NCI-H2227 (cell line): ENCODE measurements around the gene REP15.
"Not testable (repeated sequence)": the region's sequence is repeated elsewhere in the genome, so short reads cannot be mapped to it uniquely, and the experiment has no call there.

ENCODE experiments used
- DNase-seq: peaks from one replicate; lab custom pipeline; 2025; ENCODE audit not compliant: unreplicated experiment; lab: John Stamatoyannopoulos, UW

The REP15 gene, protein sequence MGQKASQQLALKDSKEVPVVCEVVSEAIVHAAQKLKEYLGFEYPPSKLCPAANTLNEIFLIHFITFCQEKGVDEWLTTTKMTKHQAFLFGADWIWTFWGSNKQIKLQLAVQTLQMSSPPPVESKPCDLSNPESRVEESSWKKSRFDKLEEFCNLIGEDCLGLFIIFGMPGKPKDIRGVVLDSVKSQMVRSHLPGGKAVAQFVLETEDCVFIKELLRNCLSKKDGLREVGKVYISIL

DNA sequence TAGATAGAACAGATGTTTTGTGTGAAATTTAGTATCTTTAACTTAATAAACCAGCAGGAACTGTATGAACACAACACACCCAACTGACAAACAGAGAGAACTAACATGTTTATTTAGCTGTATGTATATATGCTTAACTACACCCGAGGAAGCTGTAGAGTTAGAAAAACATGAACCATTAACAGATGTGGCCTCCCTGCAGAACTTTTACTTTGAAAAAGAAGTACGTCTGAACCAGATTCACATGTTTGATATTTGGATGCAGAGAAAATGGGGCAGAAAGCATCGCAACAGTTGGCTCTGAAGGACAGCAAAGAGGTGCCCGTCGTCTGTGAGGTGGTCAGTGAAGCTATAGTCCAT is at the start of gene REP15:
Gene REP15, plus strand, starts transcription at position 155 of the 360 bp plus-strand sequence. Its CDS starts 116 bp downstream, at position 271.
- DNase-seq = no peak

DNA sequence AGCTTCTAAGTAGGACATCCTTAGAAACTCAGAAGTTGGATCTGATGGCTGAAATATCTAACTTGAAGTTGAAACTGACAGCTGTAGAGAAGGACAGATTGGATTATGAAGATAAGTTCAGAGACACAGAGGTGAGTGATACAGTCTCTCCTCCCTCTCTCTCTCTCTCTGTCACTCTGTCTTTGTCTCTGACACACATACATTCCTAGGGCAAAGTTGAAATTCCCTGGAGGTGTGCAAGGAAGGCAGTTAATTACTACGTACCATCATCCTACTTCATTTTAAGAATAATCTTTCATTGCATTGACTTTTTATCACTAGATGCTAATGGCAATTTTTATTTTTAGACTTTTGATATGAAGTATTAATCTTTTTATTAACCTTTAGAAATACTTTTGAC is 46.2 kb upstream of the REP15 start:
- DNase-seq = no peak

DNA sequence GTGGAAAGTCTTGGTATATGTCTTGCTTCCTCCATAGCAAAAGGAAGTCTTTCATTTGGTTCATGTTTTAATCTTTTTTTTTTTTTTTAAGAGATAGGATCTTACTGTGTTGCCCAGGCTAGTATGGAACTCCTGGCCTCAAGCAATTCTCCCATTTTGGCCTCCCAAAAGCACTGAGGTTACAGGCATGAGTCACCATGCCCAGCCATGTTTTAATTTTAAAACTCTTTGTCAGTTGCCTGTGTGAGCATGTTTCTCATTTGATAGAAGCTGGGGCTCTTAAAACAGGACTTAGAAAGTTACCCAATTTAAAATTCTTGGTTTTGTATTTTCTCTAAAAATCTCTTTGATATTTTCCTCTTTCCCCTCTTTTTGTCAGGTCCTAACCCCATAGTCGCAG is 45.0 kb upstream of the REP15 start:
- no peak for DNase-seq

DNA sequence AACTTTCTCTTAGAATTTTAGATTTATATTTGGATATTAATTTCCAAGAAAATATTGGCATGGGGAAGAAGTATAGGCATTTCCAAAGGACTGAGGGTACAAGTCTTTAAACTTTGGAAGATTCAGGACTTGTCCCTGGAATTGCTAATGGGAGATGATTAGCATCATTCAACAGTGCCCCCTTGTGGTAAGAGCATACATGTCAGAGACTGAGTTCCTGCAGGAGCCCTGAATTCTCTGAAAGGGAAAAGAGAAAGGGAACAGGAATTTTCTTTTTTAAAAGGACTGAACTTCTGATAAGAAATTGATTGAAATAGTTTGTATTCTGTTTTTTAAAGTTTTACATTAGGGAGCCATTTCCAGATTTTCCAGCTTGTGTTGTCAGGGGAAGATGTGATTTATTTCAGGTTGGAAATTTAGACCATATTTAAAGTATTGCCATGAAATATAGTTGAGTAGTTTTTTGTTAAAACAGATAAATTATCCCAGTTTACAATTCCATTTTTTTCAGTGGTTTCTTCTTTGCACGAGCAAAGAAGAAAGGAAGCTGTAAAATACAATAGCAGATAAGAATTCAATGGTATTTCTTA is 44.0 kb upstream of the REP15 start:
- peak; percentile 60 for DNase-seq

DNA sequence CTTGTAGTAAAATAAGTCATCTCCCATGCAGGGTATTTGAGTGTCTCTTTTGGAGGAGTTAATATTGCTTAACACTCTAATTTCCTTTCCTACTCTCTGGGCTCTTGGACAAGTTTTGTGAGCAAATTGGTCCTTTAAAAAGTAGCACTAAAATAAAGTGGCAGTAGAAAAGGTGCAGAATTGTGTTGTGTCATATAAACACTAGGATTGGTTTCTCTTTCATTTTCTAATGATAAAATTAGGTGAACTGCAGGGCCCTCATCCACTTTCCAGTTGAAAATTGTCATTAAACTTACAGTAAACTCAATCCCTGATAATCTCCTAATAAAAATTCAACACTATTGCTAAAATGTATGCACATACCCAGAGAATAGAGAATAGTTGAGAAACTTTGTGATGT is 42.6 kb upstream of the REP15 start:
- DNase-seq = no peak

DNA sequence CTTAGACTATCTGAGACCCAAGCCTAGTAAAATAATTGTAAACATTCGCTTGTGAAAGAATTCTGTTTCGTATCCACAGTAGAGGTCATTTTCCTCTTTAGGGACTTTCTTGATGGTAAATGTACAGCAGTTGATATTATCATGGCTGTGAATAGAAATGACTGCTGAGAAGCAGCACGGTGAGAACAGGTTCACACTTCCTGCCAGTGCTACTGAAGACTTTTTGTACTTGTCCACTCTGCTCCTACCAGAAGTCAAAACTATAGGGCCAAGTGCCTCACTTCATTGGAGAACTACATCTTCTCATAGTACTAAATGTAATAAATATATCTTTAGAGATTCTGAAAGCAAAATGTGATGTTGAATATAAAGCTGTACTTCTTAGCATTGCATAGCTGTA is 40.8 kb upstream of the REP15 start:
- not testable (repeated sequence) for DNase-seq

DNA sequence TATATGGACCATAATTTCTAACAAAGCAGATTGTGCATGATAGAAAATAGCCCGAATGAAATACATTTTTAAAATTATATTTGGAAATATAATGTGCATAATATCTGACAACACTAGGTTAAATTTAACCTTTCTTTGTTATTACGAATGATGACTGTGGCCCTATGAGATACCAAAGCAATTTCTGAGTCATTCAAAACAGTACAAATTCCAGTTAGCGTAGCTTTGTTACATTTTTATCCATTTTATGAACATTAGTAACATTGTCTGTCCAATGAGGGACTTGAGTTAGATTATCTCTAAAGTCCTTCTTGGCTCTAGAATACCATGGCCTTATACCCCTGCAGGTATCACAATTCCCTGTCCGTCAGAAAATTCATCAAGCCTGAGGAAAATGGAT is 39.0 kb upstream of the REP15 start:
- DNase-seq = no peak

DNA sequence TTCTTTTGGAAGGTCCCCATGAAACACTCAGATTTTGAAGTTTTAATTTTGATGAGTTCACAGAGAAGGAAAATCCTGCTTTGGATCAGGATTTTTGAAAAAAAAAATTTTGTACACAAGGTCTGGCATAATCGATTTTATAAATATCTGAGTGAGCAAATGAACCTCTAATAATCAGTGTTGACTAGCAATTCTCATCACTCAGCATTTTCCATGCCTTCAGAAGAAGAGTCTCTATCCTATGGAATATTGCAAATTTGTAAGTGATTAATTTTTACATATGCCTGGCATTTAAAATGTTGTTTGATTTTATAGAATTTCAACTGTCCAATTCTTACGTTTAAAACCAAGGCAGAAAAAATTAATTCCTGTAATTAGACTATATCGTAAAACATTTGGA is 30.5 kb upstream of the REP15 start:
- DNase-seq = no peak

DNA sequence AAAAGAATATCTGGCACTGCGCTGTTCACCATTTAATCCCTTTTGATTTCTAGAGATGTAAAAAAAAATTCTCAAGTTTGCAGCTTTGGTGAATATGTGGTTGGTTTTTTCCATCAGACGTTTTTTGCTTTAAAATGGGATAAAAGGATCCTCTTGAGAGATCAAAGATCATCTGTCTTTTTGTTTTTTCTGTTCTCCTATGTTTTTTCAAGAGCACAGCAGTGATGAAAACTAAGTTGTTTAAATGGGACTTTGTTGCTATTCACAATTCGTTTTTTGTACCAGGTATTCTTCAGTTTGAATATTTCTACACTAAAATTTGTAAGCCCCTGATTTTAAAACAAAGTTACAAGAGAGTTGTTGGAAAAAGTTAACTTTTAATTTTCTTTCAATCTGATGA is 29.7 kb upstream of the REP15 start:
- DNase-seq = no peak

DNA sequence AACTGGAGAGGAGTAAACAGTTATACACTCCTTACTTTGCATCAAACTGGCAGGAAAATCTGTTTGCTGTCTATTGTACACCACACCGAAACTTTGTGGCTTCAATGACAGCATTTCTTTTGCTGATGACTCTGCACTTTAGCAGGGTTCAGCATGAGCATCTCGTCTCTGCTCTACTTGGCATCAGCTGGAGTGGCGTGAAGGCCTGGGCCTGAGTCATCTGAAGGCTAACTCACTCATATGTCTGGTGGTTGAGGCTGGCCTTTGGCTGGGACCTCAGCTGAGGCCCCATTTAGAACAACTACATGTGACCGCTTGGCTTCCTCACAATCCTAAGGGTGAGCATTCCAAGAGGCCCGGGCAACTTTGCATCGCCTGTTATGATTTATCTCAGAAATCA is 28.7 kb upstream of the REP15 start:
- no peak for DNase-seq

DNA sequence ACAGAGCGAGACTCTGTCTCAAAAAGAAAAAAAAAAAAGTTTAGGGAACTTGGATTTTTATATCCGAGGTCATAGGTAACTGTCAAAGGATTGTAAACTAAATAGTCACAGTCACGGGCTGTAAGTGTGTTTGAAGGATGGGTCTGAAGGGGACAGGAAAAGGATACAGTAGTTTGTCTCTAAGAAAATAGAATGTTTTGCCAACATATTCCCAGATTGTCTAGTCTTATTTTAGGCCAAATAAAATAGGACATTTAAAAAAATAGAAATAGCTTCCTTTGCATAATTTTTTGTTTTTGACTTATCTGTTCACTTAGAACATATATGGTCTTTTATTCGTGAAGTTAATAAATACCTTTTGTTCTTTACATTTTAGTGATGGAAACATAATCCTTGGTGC is 24.2 kb upstream of the REP15 start:
- DNase-seq = no peak

DNA sequence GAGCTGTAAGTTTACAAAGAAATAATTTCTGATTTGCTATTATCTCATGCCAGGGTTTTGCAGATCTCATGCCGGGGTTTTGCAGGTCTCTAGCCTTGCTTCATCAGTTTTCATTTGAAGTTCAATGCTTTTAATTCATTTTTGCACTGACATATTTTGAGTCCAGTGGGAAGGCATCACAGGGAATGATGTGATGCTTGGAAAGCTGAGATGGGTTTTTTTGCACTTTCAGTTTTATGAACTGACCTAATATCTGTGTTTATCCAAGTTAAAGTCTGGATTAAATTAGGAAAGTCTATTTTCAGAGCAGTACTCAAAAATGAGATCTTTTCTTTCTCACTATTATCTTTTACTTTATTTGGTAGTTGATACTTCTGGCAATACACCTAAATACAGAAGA is 23.6 kb upstream of the REP15 start:
- DNase-seq = no peak

DNA sequence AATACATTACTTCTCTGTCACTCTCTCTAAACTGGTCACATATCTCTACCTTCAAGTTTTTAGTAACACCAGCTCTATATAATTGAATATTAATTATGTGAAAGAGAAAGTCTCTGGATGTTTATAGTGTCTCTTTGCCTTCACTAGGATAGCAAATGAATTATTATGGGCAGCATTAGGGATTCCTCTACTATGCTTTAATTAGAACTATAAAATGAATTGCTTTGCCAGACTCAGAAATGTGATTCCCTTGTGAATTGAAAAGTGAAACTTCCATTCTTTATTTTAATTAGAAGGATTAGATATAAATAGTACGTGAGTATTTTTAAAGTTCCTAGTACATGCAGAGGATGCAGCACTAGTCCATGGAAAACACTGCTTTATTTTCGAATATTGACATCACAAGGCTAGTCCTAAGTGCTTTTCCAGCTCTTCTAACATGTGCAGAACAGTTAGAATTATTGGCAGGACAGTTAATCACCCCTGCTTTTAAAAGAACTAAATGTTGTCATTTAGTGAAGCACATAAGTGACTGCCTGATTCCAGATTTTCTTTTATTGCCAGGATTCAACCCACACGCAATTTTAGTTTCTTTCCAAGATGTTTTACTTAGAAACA is 23.0 kb upstream of the REP15 start:
- no peak for DNase-seq

DNA sequence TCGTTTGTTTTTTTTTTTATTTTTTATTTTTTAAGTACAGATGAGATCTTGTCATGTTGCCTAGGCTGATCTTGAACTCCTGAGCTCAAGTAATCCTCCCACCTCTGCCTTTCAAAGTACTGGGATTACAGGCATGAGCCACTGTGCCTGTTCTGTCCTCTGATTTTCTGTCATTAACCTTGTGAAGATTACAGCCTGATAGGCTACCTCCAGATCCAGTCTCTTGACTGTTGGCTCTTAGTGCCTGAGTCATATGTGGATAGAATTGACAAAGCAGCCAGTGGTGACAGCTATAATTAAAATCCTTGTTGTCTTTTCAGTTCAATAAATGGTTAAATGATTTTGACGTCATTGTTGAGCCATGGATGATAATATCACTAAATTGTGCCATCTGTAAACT is 21.3 kb upstream of the REP15 start:
- DNase-seq = no peak

DNA sequence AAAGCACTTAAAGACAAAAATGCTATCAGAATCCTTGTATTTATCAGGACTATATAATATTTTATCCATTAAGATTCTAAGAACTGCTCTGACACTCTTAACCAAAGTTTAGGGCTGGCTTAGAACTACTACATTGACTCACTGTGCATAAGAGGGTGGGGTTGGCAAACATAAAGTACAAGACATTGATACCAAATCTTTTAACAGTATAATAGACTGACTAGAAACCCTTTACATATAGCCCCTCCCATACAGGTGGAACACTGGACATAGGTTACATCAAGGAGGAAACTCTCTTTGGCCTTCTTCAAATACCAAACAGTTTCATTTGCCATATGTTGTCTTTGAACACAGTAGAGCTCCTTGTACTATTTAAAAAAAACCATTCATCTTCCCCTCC is 15.6 kb upstream of the REP15 start:
- DNase-seq = no peak

DNA sequence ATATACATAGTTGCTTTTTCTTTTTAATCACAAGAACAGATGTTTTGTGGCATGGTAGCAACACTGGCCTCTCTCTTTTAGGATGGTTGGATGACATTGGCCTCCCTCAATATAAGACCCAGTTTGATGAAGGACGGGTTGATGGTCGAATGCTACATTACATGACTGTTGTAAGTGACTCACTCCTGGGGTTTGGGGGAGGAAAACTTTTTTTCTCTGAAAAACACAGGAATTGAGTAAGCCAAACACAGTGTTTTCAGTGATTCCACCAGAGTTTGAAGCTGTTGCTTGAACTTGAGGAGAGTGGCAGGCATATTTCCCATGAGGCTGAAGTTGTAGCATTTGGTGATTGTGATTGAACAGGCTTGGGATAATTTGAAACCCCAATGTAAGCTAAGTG is 13.7 kb upstream of the REP15 start:
- DNase-seq = no peak

DNA sequence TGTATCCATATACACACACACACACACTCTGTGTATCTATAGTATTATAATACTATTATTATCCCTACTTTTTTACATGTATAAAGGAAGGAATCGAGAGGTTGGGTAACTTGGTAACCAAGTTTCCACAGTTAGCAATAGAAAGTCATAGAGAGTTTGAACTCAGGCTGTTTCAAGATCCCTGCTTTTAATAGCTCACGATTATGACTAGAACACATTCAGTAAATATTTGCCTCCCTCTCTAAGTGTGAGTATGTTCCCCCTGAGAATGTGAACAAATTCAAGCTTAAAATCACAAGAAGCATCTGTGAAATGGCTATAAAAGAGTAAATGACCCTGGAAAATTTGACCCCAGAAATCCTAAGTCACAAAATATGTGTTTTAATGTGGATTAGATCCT is 11.0 kb upstream of the REP15 start:
- DNase-seq = no peak

DNA sequence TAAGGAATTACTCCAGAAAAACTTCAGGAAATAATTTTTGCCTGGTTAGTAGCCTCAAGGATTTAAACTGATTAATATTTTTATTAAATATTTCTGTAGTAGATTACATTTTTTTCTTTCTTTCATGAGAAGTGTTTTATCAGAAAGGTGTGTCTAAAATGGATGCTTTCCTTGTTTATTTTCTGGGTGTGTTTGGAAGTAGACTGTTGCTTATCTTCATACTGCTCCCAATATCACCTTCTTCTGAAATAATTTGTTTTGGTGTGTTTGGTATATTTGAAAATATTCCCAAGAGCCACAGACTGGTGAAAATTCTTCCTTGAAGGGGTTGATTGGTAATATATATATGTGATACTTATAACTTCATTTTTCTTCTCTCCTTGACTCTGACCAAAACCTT is 10.1 kb upstream of the REP15 start:
- DNase-seq = no peak

DNA sequence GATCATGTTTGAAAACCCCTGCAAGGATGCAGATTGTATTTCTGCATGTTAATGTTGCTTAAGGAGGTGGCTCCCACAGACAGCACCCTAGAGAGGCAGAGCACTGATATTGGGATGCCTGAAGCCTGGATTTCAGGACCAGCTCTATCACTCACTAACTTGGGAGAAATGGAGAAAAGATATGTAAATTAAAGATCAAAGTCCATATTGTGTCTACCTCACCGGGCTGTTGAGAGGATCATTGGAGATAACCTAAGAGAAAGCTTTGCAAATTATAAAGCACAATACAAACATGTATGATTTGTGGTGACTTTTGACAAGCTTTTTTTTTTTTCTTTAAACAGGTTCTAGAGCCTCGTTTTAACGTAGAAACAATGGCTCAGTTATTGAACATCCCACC is 7.6 kb upstream of the REP15 start:
- no peak for DNase-seq

DNA sequence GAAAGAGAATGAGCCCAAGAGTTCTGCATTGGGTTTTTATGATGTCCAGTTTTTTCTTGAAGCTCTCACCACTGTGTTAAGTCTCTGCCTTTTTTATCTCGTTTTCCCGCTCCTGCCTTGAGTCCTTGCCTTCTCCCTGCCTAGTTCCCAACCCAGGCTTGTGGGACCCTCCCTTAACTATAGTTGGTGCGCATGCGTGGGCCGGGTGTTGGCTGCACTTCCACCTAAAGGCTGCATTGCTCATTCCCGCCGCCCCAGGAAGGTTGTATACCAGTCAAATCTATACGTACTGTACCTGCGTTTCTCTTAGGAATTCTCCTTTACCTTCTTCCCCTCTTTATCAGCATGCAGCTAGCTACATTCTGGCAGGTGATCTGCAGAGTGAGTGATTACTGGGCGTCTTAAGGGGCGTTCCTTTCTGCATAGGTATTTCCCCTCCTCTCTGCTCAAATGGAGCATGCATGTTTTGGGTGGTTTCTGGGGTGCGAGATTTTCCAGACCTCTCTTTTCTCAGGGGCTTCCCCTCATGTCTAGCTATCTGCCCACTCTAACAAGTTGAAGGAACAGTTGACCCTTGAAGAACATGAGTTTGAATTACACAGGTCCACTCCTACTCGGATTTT is 6.6 kb upstream of the REP15 start:
- no peak for DNase-seq

DNA sequence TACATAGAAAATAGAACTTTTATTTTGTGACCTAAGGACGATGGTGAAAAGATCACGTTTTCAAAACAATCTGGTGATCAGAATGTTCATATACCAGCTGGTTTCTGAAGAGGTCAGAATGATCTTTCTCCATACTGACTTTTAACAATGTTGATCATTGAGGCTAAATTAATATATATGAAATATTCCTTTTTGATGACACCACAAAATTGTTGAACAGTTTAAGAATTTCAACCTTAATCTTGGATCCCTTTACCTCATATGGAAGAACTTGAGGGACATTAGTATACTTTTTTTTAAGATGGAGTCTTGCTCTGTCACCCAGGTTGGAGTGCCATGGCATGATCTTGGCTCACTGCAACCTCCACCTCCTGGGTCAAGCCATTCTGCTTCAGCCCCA is 2.8 kb upstream of the REP15 start:
- DNase-seq = no peak

DNA sequence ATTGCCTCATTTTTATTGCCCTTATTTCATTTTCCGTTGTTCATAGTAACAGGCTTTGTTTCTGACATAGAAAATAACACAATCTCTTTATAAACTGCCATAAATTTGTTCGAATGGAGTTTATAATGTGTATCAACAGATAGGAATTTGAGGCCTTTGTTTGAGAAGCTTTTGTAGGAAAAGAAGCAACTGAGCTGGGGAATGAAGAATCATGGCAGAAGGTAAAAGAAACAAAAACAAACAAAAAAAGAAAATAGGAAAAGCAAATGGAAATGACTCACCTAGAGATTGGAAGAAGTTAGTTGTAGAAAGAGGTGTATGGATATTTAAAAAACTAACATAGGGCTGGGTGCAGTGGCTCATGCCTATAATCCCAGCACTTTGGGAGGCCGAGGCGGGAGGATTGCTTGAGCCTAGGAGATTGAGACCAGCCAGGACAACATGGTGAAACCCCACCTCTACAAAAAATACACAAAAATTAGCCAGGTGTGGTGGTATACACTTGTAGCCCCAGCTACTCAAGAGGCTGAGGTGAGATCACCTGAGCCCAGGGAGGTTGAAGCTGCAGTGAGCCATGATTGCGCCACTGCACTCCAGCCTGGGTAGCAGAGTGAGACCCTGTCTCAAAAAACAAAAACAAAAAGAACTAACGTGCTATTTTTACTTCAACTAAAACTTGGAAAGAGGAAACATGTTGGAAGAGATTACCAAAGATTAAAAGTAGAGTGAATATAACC is 523 bp upstream of the REP15 start:
- DNase-seq = no peak
